HG03575 (cell line): ENCODE measurements around the gene SLC38A3.
"Not testable (repeated sequence)": the region's sequence is repeated elsewhere in the genome, so short reads cannot be mapped to it uniquely, and the experiment has no call there.

ENCODE experiments used
- ATAC-seq: cut with Tn5 transposase; IDR thresholded peaks from one replicate; pipeline ENCODE4 v1.9.1; 2021; ENCODE audit not compliant: unreplicated experiment, insufficient number of reproducible peaks, low FRiP score; ENCODE audit errors: extremely low read depth

SLC38A3 gene

DNA sequence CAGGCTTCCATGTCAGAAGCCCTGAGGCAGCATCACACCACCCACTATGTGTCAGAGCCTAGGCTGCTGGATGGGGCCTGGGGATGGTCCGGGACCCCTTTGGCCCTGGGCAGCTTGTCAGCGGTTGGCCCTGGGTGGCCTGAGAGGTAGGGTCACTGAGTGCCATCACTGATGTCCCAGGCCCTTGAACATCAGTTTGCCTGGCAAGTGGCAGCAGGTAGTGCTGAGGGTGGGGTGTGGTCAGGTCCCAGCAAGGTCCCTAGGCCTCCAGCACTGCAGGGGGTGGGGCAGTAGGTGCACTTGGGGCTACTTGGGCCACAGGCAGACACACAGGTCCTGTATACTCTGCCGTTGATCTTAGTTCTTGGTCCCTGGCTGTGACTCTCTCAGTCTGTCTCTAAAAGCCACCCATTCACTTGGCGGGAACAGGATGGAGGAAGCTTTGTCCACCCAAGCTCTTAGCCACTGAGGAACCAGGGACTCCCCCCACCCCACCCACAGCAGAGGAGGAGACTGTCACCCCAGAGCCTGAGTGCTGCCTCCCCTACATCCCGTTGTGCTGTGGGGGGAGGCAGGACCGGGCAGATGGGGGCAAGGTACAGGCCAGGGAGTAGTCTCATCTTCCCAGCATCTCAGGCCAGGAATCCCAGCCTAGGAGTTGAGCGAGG, 36.8 kb downstream of the SLC38A3 start:
- ATAC-seq = no peak

DNA sequence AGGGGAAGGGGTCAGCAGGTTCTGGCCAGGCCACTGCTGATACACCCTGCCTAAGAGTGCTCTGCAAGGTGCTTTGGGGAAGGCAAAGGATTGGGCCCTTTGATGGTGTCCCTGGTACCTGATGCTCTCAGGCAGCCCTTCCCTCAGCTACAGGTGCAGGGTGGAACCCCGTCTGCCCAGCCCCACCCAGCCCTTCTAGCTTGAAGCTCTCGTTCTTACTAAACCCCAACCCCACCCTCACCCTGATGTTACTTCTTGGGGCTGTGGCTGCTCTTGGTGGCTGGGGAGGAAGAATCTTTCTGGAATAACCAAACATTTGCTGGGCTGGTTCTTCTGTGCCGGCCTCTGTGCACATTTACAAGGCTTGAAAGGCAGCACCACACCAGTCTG, 37.3 kb downstream of the SLC38A3 start:
- no peak for ATAC-seq

DNA sequence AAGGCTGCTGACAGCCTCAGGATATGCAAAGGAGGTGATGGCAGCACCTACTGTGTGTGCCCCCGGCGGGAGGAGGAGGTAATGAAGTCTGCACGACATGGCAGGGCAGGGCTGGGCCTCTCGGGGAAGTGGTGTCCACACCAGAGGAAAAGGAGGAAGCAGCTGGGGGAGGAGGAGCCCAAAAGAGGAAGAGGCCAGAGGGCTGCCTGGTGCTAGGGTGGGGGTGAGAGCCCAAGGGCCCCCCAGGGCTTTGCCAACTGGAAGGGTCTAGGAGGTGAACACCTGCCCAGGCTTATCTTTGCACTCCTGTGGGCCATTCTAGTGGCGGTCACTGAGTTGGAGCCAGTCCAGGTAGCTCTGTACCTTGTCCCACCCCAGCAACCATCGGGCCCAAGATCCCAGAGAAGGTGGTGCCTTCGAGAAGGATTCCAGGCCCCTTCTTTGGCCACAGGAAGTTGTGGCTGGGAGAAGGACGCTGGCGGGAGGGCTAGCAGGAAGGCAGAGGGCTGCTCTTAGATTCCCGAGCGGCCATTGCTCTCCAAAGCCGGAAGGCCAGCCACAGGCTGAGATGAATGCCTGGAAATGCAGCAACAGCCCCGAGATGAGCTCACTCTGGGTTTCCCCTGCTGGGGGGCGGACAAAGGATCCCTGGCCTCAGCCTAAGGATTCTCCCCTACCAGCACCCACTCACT, 37.9 kb downstream of the SLC38A3 start:
- no peak for ATAC-seq

DNA sequence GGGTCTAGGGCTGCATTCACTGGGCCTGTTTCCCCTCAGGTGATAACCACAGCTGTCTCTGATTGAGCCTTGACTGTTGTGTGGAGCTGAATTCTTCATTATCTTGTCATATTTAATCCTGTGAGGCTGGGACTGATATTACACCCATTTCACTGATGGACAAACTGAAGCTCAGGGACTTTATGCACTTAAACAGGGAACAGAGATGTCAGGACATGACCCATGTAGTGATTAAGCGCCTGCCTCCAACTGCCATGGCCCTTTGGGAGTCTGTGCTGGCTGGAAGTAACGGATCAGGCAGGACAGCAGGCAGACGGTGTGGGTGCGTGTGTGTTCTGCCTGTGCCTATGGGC, 38.4 kb downstream of the SLC38A3 start:
- no peak for ATAC-seq

DNA sequence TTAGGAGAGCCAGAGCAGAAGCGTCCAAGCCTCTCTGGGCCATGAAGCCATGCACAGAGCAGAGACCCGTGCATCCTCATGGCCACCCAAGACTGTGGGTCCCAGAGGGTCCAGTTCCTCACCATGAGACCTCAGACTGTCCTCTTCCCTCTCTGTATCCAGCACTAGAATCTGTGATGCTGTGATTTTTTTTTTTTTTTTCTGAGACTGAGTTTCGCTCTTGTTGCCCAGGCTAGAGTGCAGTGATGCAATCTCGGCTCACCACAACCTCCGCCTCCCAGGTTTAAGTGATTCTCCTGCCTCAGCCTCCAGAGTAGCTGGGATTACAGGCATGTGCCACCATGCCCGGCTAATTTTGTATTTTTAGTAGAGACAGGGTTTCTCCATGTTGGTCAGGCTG, 39.7 kb downstream of the SLC38A3 start:
- not testable (repeated sequence) for ATAC-seq

DNA sequence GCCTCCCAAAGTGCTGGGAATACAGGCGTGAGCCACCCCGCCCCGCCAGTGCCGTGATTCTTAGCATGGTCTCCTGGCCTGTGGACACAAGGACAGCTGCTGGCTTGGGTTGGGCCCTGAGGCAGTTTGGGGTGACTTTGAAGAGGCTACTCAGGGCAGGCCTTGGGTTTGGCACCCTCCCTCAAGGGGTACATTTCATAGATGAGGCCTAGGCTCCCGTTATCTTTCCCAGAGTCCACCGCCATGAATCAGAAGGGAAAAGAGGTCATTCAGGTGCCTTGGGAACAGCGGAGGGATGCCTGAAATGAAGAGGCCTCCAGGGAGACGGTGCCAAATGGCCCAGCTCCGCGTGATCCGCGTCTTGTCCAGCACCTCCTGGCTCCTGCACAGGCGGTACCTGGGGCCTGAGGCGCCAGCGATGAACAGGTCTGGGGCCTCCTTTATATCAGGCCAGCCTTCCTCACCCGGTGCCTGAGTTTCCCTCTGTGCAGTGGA, 40.2 kb downstream of the SLC38A3 start:
- no peak for ATAC-seq

DNA sequence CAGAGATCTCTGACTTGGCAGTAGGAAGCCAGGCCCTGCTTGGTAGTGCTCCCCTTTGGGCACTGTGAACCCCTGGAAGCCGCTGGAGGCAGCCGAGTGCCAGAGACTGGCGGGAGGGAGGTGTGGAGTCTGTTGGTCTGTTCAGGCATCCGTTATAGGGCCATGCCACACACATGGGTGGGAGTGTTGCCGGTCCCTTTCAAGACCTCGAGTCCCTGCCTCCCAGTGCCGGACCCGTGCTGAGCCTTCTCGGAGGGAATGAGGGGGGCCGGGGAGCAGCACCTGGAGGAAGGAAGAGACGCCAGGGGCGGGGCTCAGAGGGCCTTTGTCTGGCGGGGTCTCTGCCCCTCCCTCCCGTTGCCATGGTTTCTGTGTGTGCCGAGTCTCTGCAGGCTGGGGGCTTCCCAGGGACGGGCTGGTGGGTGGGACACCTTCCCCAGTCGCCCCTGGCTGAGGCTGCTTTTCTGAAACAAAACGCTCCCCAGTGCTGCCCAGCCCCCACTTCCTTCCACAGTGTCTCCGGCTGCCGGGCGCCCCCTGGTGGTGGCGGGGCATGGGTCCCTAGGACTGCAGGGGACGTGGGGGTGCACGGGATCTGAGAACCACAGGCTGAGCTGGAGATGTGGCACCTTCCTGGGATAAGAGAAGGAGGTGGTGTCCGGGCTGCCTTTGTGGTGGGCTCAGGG, 40.9 kb downstream of the SLC38A3 start:
- no peak for ATAC-seq

DNA sequence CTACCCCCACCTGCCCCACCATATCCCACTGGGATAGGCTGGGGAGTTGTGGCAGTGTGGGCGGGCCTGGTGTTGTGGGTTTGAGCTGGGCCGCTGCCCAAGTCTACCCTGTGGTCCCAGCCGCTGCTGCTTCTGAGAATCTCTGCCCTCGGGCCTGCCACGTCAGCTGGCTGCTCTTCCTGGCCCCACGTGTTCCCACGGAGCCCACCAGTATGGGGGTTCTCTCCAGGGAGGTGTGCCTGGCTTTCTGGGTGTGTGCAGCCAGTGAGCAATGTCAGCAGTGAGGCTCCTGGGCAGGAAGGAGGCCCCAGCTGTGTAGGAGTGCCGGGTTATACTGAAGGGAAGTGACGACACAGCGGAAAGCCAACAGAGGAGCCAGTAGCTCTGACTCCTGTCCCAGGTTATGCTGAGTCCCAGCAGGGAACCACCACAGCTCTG, 41.5 kb downstream of the SLC38A3 start:
- ATAC-seq = no peak

DNA sequence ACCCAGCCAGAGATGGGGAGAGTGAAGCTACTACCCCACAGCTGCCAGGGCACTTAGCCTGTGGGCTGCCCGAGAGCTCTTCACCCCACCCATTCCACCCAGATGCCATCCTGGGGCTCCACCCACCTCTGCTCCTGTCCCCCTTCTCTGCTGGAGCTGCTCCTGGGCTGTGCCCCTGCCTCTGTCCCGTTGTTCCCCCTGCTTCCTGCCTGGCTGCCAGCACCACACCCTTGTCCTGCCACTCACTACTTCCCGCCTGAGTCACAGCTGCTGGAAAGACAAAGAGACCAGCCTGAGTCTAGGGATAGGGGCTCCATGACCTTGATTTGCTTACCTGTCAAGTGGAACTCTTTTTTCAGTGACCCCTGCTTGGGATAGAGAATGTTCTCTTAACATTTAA, 43.3 kb downstream of the SLC38A3 start:
- no peak for ATAC-seq

DNA sequence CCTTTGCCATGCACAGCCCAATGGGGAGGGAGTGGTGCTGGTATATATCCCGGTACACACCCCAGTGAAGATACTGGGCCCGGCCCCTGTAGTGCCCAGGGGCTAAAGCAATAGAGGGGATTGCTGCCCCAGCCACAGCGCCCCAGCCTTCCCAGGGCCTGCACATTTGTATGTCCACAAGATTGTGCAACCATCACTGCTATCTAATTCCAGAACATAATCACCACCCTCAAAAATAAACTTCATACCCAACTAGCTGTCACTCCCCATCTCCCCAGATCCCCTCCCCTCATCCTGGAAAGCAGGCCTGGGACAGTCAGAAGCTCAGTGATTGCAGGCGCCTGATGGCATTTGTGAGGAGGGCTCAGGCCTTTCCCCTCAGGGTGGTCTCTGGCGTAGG, 44.4 kb downstream of the SLC38A3 start:
- ATAC-seq = no peak

DNA sequence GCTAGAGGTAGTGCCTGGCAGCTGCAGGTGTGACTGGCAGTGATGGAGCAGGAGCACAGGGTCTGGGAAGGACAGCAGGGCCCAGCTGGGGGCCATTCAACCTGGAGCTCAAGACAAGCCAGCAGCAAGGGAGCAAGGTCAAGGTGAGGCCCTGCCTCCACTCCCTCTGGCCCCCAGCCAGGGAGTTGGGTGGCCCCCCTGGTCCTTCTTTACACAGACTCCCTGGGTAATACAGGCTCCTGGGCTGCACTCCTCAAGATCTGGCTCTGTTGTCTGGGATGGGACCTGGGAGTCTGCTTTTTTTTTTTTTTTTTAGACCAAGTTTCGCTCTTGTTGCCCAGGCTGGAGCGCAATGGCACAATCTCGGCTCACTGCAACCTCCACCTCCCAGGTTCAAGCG, 45.4 kb downstream of the SLC38A3 start:
- no peak for ATAC-seq

DNA sequence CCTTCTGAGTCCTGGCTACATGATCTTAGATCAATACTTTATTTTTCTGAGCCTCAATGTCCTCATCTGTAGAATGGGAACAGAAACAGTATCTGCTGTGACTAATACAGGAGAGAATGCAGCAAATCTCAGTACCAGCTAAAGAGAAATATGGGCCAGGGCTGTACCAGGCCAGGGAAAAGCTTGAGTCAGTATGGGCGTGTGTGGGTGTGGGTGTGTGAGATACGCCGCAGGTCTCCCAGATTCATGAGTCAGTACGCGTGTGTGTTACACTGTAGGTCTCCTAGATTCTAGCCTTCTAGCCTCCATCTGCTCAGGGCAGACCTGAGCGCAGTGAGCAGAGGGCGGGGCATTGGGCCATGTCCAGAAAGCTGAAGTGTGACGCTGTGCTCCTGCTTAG, 46.1 kb downstream of the SLC38A3 start:
- no peak for ATAC-seq

DNA sequence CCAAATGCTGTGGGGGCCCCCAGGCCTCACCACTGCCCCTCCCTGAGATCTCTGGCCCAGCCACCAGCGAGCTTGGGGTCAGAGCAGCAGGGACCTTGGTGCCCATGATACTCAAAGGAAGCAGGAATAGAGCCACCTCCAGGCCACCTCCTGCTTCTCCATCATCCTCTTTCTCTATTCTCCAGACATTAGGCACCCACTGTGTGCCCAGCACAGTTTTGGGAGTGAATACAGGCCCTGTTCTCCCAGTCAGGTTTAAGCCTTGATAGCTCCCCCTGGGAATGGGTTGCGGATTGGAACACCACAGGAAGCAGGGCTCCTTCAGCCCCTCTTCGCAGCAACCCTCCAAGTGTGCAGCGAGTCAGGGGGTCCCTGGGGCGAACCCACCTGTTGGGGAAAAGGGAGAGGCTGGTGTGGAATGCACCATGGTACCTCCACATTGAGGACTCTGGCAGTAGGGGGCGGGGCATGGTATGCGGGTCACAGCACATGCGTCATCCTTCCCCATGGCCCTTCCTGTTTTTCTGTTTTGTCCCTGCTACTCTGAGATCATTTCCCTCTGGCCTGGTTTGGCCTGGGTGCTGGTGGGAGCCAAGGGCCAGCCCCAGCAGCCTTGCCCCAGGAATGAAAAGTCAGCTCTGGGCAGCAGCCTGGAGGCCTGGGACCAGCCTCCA, 49.6 kb downstream of the SLC38A3 start:
- ATAC-seq = no peak

DNA sequence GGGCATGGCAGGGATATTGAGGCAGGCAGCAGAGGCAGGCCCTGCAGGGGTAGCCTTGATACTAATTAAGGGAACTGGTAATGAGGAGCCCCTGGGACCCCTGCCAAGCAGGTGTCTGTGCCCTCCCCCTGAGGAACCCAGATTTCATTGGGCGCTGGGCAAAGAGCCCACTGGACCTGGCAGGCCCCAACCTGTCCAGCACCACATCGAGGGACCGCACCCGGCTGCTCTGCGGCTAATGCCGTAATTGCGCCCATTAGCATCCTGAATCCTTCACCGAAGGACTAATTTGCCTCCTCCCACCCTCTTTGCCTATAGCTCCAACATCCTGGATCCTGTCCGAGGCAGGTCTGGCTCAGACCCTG, 50.2 kb downstream of the SLC38A3 start:
- ATAC-seq = no peak

DNA sequence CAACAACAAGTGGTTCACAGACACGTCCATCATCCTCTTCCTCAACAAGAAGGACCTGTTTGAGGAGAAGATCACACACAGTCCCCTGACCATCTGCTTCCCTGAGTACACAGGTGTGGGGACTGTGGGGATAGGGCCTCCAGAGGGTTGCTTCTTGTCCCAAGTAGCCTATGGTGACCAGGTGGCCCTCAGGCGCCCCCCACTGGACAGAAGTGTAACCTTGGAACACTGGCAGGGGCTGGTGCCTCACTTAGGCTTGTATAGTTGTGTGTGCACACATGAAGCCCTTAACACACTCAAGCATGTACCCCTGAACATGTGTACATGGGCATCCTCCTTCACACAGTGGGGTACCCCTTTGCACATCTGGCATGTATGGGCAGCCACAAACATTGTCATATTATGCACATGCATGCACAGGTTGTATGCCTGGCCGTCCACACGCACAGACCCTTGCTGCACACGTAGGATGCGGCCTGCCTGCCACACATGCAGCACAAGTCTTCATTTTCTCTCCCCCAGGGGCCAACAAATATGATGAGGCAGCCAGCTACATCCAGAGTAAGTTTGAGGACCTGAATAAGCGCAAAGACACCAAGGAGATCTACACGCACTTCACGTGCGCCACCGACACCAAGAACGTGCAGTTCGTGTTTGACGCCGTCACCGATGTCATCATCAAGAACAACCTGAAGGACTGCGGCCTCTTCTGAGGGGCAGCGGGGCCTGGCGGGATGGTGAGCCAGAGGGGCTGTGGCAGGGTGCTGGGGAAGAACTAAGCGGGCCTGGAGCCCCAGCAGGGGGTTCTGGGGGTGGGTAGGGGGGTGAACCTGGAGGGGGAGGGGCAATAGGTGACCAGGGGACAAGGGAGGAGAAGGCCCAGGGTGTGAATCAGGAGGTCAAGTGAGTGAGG, 52.2 kb downstream of the SLC38A3 start:
- no peak for ATAC-seq

DNA sequence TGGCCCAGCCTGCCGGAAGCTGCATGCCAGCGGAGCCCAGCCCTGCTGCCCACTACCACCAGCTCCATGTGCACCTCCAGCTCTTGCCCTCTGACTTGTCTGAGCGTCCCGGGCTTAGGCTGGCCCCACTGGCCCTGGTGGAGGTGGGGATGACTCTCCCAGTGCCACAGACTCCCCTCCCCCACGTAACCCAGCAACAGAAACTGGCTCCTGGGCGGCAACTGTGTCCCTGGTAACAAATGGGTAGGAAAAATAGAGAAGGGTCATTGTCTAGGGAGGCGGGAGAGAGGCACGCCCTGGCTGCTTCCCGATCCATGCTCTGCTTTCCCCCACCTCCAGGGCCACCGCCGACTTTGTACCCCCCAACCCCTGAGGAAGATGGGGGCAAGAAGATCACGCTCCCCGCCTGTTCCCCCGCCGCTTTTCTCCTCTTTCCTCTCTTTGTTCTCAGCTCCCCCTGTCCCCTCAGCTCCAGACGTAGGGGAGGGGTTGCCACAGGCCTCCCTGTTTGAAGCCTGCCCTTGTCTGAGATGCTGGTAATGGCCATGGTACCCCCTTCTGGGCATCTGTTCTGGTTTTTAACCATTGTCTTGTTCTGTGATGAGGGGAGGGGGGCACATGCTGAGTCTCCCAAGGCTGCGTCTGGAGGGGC, 53.1 kb downstream of the SLC38A3 start:
- no peak for ATAC-seq

DNA sequence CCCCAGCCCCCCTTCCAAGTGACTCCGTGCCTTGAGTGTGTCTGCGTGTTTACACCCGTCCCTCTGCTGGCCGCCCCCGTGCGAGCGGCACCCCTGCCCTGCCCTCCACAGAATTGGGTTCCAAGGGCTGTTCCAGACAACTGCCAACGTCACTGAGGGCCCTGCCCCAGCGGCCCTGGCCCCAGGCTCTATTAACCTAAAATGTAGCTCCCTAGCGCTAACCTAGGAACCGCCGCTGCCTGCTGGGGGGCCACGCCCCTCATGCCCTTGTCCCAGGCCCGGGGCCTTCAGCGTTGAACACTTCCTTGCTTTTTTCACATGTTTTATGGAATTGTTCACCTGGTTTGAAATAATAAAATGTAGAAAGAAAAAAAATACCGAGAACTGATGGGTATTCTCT, 53.9 kb downstream of the SLC38A3 start:
- ATAC-seq = no peak

DNA sequence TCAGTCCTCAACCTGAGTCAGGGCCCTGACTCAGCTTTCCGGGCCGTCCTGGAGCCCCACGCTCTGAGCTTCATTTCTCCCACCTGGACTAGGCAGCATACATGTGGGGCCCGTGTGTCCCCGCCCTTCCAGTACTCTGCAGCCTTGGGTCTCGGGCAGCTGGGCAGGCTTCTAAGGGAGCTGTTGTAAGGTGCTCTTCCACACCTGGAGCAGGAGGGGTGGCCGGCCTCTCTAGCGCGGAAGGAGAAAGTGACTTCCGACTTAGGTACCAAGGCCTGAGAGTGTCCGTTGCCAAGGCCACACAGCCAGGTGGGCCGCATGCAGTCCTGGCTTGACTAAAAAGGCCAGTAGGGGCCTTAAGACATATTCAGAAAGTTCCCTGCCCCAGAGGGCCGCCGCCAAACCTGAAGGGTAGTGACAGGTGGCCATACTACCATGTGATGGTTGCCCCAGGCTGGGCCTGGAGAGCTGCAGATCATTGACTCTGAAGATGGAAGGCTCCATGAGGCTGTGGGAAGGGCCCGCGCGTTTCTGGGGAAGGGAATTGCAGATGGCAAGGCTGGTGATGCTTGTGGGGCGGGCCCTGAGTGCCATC, 54.5 kb downstream of the SLC38A3 start:
- no peak for ATAC-seq
